Measurements from ENCODE around the gene CEP135. TPM values are rescaled to one million over a fixed set of nuclear protein-coding genes. Genes with fewer than 3 reads are reported as not detected.

CEP135 gene
- total RNA-seq, 1 experiment from 2014 or later: 8.0 TPM

- TF ChIP-seq, protein P1, sequence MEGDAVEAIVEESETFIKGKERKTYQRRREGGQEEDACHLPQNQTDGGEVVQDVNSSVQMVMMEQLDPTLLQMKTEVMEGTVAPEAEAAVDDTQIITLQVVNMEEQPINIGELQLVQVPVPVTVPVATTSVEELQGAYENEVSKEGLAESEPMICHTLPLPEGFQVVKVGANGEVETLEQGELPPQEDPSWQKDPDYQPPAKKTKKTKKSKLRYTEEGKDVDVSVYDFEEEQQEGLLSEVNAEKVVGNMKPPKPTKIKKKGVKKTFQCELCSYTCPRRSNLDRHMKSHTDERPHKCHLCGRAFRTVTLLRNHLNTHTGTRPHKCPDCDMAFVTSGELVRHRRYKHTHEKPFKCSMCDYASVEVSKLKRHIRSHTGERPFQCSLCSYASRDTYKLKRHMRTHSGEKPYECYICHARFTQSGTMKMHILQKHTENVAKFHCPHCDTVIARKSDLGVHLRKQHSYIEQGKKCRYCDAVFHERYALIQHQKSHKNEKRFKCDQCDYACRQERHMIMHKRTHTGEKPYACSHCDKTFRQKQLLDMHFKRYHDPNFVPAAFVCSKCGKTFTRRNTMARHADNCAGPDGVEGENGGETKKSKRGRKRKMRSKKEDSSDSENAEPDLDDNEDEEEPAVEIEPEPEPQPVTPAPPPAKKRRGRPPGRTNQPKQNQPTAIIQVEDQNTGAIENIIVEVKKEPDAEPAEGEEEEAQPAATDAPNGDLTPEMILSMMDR (IDR thresholded peaks at IDR 0.05; ENCODE audit: unreplicated experiment): no peak
- CTCF ChIA-PET: no interaction called here
- Mint-ChIP-seq H3K4me1 (ENCODE audit: low read depth, unreplicated experiment) (no peaks in the 10 kb centered on the region), H3K9me3 (ENCODE audit: low read depth, unreplicated experiment) (no peaks in the 10 kb centered on the region), H3K27ac (ENCODE audit: unreplicated experiment) (no peak overlapping the region), H3K4me3 (ENCODE audit: low read depth, unreplicated experiment) (no peak overlapping the region), H3K36me3 (ENCODE audit: insufficient read depth, unreplicated experiment) (no peaks in the 10 kb centered on the region), H3K27me3 (ENCODE audit: unreplicated experiment) (no peaks in the 10 kb centered on the region)
- no peak for DNase-seq
- no TSS peak for BruUV-seq (replicated peaks)
- intact Hi-C loops (cut with micrococcal nuclease; ENCODE audit: unreplicated experiment): no loop called here
Observed at GRCh38 chr4:55977811-55978210, 29.1 kb downstream of the CEP135 start.

DNA sequence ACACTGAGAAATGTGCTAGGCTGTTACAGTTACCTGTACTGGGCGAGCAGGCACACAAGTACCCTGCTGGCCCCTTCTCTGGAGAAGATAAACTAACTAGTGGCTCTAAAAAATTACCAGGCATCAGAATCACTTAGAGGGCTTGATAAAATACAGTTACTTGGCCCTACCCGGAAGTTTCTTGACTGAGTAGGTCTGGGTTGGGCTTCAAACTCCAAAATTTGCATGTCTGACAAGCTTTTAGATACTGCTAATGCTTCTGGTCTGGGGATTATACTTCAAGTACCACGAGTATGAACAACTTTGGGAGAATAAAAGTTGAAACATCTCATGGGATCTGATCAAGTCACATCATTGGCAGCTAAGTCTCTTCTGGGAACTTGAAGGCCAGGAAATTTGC, 30.8 kb downstream of the CEP135 start:
- intact Hi-C loops (cut with micrococcal nuclease; ENCODE audit: unreplicated experiment): no loop called here
- no peak overlapping the region for H3K27ac Mint-ChIP-seq (ENCODE audit: unreplicated experiment)
- no peaks in the 10 kb centered on the region for H3K4me1 Mint-ChIP-seq (ENCODE audit: low read depth, unreplicated experiment)
- H3K9me3 Mint-ChIP-seq (ENCODE audit: low read depth, unreplicated experiment): no peaks in the 10 kb centered on the region
- H3K27me3 Mint-ChIP-seq (ENCODE audit: unreplicated experiment): no peaks in the 10 kb centered on the region
- CTCF ChIA-PET: interaction anchor here (0.6 kb wide), 1 partner anchor 31 kb away, joined by 3 read pairs; no protein-coding TSS in a partner anchor
- H3K36me3 Mint-ChIP-seq (ENCODE audit: insufficient read depth, unreplicated experiment): no peaks in the 10 kb centered on the region
- BruUV-seq (replicated peaks): no TSS peak
- no peak overlapping the region for H3K4me3 Mint-ChIP-seq (ENCODE audit: low read depth, unreplicated experiment)
- TF ChIP-seq, protein P1 (IDR thresholded peaks at IDR 0.05; ENCODE audit: unreplicated experiment): no peak
- no peak for DNase-seq

DNA sequence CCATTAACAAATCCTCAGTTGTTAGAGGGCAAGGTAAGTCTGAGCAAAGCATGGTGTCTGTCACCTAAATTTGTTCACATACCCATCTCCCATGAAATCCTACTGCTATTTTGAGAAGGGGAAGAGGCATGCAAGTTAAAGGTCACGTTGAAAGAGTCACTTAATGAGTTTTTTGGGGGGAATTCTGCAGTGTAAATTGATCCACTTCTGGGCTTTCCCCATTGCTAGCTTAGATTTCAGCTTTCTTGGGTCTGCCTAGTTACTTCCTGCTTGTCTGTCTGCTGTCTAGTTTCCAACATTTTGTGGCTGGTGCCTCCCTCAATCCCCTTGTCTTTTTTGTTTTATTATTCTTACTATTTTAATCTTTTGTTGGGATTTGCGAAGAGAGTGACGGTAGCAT, 32.0 kb downstream of the CEP135 start:
- DNase-seq: no peak
- Mint-ChIP-seq H3K9me3 (ENCODE audit: low read depth, unreplicated experiment) (no peaks in the 10 kb centered on the region), H3K27ac (ENCODE audit: unreplicated experiment) (no peak overlapping the region), H3K4me3 (ENCODE audit: low read depth, unreplicated experiment) (no peak overlapping the region), H3K27me3 (ENCODE audit: unreplicated experiment) (no peaks in the 10 kb centered on the region), H3K4me1 (ENCODE audit: low read depth, unreplicated experiment) (no peaks in the 10 kb centered on the region), H3K36me3 (ENCODE audit: insufficient read depth, unreplicated experiment) (no peaks in the 10 kb centered on the region)
- TF ChIP-seq, protein P1 (IDR thresholded peaks at IDR 0.05; ENCODE audit: unreplicated experiment): no peak
- CTCF ChIA-PET: no interaction called here
- no TSS peak for BruUV-seq (replicated peaks)
- intact Hi-C loops (cut with micrococcal nuclease; ENCODE audit: unreplicated experiment): no loop called here

- H3K9me3 Mint-ChIP-seq (ENCODE audit: low read depth, unreplicated experiment): no peaks in the 10 kb centered on the region
- intact Hi-C loops (cut with micrococcal nuclease; ENCODE audit: unreplicated experiment): no loop called here
- no peak overlapping the region for H3K27ac Mint-ChIP-seq (ENCODE audit: unreplicated experiment)
- BruUV-seq (replicated peaks): no TSS peak
- no peaks in the 10 kb centered on the region for H3K27me3 Mint-ChIP-seq (ENCODE audit: unreplicated experiment)
- no peaks in the 10 kb centered on the region for H3K4me1 Mint-ChIP-seq (ENCODE audit: low read depth, unreplicated experiment)
- no peak for DNase-seq
- TF ChIP-seq, protein P1 (IDR thresholded peaks at IDR 0.05; ENCODE audit: unreplicated experiment): no peak
- no peak overlapping the region for H3K4me3 Mint-ChIP-seq (ENCODE audit: low read depth, unreplicated experiment)
- CTCF ChIA-PET: no interaction called here
- H3K36me3 Mint-ChIP-seq (ENCODE audit: insufficient read depth, unreplicated experiment): no peaks in the 10 kb centered on the region
Observed at GRCh38 chr4:55982976-55983375, 34.2 kb downstream of the CEP135 start.
